NCI-H2107 treated with DMSO at 0.1 percent for 48 hours (cell line): ENCODE measurements around the gene TPX2.
"Not testable (repeated sequence)": the region's sequence is repeated elsewhere in the genome, so short reads cannot be mapped to it uniquely, and the experiment has no call there.

Experiments used
- DNase-seq: peaks from one replicate; lab custom pipeline; 2025; ENCODE audit not compliant: unreplicated experiment; lab: John Stamatoyannopoulos, UW

Gene TPX2

GRCh38 chr20:31813611-31814010 lies 74.5 kb downstream of the TPX2 start:
- no peak for DNase-seq

DNA sequence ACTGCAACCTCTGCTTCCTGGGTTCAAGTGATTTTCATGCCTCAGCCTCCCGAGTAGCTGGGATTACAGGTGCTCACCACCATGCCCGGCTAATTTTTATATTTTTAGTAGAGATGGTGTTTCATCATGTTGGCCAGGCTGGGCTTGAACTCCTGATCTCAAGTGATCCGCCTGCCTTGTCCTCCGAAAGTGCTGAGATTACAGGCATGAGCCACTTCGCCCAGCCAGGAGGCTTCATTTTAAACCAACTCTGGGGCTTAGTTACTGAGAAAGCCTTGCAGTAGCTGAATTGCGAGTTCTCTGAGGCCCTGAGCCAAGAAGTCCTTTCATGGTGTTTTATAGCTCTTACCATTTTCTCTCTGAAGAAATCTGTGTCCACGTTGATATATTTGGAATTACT lies 75.1 kb downstream of the TPX2 start:
- not testable (repeated sequence) for DNase-seq

- DNase-seq: no peak
These were observed 76.5 kb downstream of the TPX2 start for GRCh38 chr20:31815408-31816188.

DNA sequence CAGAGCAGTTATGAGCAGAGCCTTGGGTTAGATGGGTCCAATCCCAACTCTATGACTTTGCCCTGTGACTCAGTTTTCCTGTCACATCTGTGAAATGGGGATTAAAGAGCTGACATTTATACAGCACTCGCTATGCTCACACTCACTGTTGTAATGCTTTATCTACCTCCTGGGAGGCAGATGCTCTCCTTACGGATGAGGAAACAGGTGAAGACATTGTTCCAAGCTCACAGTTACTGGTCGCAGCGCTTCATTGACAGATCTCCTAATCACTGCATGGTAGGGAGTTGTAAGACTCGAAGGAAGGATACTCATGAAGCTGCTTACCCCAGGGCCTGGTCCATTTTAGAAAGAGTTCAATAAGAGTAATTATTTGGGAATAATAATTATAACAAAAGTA lies 77.1 kb downstream of the TPX2 start:
- no peak for DNase-seq

DNA sequence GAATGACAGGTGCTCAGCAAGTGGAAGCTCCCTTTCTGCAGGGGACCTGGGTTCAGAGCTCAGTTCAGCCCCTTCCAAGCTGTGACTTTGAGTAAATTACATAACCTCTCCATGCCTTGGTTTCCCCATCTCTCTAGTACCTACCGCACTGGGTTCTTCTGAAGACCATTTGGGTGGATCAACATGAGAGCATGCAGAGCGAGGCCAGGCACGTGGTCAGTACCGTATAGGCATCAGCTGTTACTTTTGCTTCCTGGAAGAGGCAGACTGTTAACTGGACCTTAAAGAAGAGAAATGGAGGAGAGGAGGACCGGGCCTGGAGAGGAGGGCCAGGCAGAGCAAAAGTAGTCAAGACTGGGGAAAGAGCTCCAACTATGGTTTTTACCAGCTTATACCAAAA lies 78.4 kb downstream of the TPX2 start:
- no peak for DNase-seq

DNA sequence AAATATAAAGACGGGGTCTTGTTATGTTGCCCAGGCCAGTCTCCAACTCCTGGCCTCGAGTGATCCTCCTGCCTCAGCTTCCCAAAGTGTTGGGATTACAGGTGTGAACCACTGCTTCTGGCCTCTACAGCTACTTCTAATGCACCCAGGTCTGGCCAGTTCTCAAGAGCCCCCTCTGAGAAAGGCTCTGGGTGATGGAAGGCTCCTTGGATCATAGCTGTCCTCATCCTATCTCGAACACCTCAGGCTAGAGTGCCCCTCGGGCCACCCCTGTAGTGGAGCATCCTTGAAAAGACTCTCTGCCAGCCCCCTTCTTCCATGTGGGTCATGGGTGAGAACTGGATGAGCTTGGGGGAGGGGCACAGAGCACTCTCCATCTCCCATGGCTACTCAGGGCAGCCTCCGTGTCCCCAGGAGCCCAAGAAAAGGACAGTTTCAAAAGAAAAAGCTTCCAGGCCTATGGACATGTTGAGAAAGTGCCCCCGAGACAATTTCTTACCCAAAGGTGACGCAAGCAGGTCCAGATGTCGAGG lies 79.4 kb downstream of the TPX2 start:
- no peak for DNase-seq

- no peak for DNase-seq
These were observed 80.1 kb downstream of the TPX2 start, which contains the start of gene MYLK2 for GRCh38 chr20:31819083-31819784. Gene MYLK2, plus strand, starts transcription at chr20:31819356. Its CDS starts 225 bp downstream, at chr20:31819581.

DNA sequence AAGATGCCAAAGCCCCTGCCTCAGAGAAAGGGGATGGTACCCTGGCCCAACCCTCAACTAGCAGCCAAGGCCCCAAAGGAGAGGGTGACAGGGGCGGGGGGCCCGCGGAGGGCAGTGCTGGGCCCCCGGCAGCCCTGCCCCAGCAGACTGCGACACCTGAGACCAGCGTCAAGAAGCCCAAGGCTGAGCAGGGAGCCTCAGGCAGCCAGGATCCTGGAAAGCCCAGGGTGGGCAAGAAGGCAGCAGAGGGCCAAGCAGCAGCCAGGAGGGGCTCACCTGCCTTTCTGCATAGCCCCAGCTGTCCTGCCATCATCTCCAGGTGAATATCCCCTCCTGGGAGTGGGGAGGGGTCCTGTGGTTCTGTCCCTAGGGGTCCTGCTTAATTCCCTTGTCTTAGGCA lies 81.1 kb downstream of the TPX2 start:
- no peak for DNase-seq

DNA sequence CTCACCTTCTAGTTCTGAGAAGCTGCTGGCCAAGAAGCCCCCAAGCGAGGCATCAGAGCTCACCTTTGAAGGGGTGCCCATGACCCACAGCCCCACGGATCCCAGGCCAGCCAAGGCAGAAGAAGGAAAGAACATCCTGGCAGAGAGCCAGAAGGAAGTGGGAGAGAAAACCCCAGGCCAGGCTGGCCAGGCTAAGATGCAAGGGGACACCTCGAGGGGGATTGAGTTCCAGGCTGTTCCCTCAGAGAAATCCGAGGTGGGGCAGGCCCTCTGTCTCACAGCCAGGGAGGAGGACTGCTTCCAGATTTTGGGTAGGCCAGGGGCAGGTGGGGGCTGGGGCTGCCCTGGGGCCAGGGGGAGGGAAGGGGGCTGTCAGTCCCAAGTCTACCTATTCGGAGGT lies 82.3 kb downstream of the TPX2 start:
- DNase-seq: no peak

- DNase-seq: peak; percentile 36
These were observed 83.6 kb downstream of the TPX2 start for GRCh38 chr20:31822421-31823330.

- DNase-seq: no peak
These were observed 84.5 kb downstream of the TPX2 start for GRCh38 chr20:31823360-31824124.

DNA sequence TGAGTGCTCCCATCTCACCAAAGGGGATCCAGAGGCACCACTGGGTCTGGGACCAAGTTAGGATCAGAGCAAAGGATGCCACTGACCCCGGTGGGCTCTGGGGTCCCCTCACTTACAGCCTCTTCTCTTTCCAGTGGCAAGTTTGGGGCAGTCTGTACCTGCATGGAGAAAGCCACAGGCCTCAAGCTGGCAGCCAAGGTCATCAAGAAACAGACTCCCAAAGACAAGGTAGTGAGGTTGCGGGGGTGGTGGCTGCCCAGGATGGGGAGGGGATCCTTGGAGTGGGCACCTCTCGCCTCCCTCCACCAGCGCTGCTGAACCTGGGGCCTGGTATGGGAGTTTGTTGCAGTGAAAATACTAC lies 85.0 kb downstream of the TPX2 start:
- DNase-seq: no peak

DNA sequence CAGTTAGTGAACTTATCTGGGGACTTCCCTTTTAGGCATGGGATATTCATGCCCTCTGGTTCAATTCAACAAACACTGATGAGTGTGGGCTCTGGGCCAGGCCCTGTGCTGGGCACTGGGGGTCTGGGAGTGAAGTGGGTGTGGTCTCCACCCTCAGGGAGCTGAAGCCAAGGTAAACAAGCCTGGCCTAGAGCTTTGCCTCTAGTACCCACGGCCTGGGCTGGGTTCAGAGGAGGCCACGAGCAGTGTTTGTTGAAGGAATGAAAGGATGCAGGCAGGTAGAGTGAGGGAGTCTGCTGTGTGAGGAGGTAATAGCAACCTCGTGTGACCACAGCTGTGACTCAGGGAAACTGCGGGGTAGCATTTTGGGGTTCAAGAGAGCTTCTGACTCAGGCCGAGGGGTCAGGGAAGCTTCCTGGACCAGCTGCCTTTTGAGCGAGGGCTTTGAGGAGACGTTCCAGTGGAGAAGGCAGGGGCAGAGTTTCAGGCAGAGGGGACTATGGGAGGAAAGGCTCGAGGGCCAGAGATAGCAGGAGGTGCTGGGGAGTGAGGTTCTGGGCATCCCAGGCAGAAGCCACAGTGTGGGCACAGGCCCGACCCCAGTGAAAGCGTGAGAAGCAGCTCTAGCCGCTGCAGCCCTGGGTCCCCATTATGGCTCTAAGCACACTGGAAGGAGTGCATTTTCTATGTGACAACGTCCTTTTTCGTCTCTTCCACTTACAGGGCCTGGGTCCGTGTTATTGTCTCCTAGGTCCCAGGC lies 85.6 kb downstream of the TPX2 start:
- no peak for DNase-seq

DNA sequence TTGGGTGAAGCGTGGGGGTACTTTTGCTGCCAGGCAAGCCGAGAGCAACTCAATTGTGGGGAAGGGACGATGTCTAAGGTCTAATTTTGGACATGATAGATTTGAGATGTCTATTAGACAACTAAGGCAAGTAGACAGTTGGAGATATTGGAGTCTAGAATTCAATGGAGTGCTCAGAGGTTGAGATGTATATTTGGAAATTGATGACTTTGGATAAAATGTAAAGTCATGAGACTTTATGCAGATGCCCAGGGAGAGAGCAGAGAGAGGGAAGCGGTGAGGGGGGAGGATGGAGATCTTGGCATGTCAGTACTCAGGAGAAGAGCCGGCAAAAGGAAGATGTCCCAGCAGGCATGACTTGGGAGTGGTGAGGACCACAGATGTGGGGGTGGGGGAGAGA lies 87.0 kb downstream of the TPX2 start:
- no peak for DNase-seq

GRCh38 chr20:31827059-31827458 lies 88.0 kb downstream of the TPX2 start:
- no peak for DNase-seq

- DNase-seq: not testable (repeated sequence)
These were observed 88.9 kb downstream of the TPX2 start for GRCh38 chr20:31828016-31828415.

GRCh38 chr20:31829731-31830130 lies 90.6 kb downstream of the TPX2 start:
- DNase-seq: no peak

DNA sequence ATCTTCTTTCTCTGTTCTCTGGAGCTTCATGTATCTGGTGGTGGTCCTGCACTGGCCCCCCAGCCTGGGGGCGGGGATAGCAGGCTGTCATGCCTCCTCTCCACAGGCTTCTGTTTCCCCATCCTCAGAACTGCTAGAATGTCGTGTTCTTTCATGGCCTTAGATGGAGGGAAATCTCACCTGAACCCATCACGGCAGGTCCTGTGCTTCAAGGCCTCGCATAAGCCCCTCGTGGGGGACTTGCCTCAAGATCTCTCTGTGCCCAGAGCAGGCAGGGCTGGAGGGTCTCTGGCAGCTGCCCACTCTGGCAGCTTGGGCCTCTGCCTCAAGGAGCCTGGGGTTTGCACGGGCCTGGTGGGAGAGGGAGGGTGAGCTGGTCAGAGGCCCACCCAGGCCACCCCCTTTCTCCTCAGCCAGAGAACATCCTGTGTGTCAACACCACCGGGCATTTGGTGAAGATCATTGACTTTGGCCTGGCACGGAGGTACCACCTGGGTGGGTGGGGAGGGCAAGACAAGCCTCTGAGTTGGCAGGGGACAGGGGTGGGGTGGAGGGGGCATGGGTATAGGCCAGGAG lies 91.4 kb downstream of the TPX2 start:
- DNase-seq: no peak

DNA sequence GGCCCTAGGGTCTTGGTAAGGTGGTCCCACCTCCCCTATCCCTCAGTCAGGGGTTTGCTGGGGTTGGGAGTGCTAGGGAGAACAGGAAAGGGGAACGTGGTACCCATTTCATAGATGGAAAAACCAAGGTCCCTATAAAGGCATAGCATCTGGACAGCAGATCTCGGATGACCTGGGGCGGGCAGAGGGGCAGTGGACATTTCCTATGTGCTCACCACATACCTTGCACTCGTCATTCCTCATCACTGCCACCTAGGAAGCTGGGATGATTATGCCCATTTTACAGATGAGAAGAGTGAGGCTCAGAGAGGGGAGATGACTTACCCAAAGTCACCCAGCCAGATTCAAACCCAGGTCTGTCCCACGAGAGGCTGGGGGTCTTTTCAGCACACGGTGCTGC lies 92.1 kb downstream of the TPX2 start:
- DNase-seq: no peak
